Measurements from ENCODE around the gene ARF3.

Gene ARF3

GRCh38 chr12:48969833-48970701 is 12.8 kb upstream of the ARF3 start:
- DNase-seq (ENCODE audit: low spot score): no peak
- no peak for TF ChIP-seq CTCF (IDR thresholded peaks at IDR 0.05)
- H3K4me3 ChIP-seq: peak overlapping the region; percentile 50
- H3K27ac ChIP-seq: no peak overlapping the region

GRCh38 chr12:48969160-48969771 is 12.0 kb upstream of the ARF3 start:
- Histone ChIP-seq H3K4me3 (no peak overlapping the region), H3K27ac (no peak overlapping the region)
- DNase-seq (ENCODE audit: low spot score): no peak
- no peak for TF ChIP-seq CTCF (IDR thresholded peaks at IDR 0.05)

- no peak overlapping the region for H3K4me3 ChIP-seq
- no peak for DNase-seq (ENCODE audit: low spot score)
- no peak overlapping the region for H3K27ac ChIP-seq
- TF ChIP-seq CTCF (IDR thresholded peaks at IDR 0.05): no peak
Measured at GRCh38 chr12:48968467-48968866, 11.2 kb upstream of the ARF3 start.

- TF ChIP-seq CTCF (IDR thresholded peaks at IDR 0.05): no peak
Measured at GRCh38 chr12:48967991-48968390, 10.7 kb upstream of the ARF3 start.

GRCh38 chr12:48966177-48966895 is 9.0 kb upstream of the ARF3 start:
- no peak for TF ChIP-seq CTCF (IDR thresholded peaks at IDR 0.05)
- no peak for DNase-seq (ENCODE audit: low spot score)
- no peak overlapping the region for H3K4me3 ChIP-seq
- H3K27ac ChIP-seq: no peak overlapping the region

More at GRCh38 chr12:48967991-48968390, 10.7 kb upstream of the ARF3 start:
- H3K27ac ChIP-seq: no peak overlapping the region
- no peak overlapping the region for H3K4me3 ChIP-seq
- DNase-seq (ENCODE audit: low spot score): no peak

GRCh38 chr12:48965298-48965838 is 8.1 kb upstream of the ARF3 start:
- no peak for DNase-seq (ENCODE audit: low spot score)
- no peak overlapping the region for H3K27ac ChIP-seq
- TF ChIP-seq CTCF (IDR thresholded peaks at IDR 0.05): no peak
- H3K4me3 ChIP-seq: no peak overlapping the region
